ENCODE measurements around the gene MYO5A.
"Not testable (repeated sequence)": the region's sequence is repeated elsewhere in the genome, so short reads cannot be mapped to it uniquely, and the experiment has no call there.

MYO5A gene

DNA sequence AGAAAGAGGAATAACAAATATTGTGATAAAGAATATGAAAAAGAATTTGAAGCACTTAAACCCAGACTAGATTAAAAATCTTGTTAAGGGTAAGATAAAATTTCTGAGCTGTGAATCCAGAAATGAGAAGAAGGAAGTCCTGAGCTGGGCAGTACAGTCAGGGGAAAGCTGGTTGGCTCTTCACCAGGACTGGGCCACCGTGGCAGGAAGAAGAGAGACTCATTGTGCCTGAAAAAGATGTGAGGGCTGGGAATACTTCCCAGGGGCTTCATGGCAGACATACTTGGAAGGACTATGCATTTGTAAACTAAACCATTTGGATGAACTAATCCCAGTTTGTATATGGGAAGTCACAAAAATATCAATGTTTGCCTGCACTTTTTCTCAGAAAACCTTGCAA lies 204.6 kb downstream of the MYO5A start:
- no peak for DNase-seq

- no peak for DNase-seq
Measured at GRCh38 chr15:52318729-52319500, 209.8 kb downstream of the MYO5A start.

DNA sequence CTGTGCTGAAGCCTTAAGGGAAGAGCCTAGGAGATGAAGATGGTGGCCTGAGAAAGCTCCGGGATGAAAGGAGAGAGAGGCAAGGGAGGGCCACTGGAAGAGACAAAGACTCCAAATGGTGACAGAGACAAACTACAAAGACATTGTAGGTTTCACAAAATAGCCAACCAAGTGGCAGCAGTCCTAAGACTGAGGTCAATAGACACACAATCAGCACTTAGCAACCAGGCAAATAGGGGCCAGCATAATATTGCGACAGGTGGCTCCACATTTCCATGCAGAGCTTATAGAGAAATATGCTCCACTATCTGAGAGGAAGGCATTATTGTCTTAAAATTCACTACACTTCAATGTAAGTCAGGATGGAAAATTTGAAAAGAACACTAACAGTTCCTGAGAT lies 211.0 kb downstream of the MYO5A start:
- no peak for DNase-seq

GRCh38 chr15:52317022-52317421 lies 211.7 kb downstream of the MYO5A start:
- no peak for DNase-seq

- no peak for DNase-seq
Measured at GRCh38 chr15:52309154-52309548, 219.5 kb downstream of the MYO5A start.

DNA sequence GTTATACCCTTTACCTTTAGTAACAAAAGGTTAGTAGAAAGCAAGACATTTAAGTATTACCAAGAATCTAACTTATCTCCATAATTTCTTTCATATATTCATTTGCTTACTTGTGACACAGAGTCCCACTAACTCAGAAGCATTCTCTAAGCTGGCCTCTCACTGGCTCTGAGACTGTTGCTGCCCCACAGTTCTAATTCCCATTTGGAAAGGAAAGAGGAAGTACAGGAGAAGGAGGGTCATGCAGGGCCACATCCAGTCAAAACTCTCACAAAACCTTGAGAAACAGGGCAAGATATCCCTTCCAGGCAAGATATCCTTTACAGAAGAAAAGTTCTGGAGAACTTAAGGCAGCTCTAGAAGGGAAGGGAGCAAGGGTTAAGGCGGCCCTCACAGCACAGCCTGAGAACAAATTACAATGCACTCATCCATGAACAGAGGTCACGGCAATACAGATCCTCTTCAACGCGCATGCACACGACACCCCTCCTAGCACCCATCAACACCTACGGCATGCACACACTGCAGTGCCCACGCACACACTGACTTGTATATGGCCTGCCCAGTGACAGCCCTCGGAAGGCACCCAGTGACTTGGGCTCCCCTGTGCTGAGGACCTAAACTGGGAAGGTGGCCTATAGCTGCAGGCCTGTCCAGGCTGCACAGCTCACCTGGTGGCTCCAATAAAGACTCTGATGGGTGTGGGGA lies 220.1 kb downstream of the MYO5A start:
- DNase-seq, result no peak

DNA sequence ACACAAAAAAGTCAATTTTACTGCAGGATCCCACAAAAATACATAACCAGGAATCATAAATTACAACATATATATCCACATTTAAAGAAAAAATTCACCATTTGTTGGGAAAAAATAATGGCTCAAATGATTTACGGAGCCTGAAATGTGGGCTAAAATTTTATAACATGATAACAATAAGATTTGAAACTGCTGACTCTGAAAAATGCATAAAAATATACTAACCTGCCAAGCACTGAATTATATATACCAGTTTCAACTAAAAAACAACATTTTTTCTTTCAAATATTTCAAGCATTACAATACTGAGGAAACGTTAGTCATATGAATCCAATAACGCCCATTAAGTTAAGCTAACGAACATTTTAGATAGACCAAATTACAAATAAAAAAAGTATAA lies 220.8 kb downstream of the MYO5A start:
- no peak for DNase-seq

DNA sequence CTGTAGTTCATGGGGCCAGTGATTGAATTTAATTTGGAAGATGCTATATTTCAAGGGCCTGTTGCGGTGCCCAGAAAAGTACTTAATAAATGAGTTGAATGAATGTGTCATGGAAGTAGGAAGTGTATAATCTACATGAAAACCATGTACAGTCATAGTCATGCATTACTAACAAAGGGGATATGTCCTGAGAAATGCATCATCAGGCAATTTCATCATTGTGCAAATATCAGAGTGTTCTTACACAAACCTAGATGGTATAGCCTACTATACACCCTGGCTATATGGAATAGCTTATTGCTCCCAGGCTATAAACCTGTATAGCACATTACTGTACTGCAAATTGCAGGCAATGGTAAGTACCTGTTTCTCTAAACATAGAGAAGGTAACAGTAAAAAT lies 222.4 kb downstream of the MYO5A start:
- DNase-seq, result no peak

DNA sequence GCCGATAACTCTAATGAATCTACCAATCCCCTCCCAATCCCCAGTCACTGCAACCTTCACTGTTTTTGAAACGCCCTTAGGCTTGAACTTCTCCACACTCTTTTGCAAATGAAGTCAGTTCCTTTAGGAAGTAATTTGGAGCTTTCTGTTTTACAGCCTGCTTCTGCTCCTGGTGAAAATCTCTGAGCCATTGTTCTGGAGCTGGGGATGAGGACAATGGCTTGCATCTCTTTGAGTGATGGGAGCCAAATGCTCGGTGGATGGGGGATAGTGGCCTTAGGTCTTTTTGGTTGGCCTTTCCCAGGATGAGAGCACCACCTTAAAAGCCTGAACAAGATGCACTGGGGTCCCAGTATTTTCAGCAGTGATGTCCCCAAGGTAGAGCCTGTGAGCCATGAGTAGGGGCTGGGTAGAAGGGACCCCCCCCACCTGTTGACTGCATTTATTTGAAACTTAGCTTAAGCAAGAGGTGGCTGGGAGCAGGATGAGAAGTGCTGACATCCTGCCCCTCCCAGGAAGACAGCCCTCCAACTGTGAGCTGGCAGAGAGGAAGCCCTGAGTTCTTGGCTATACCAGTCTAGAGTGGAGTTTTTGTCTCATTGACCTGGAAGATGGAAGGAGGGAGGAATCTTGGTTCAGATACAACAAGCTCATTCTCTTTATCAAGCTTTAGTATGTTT lies 225.4 kb downstream of the MYO5A start:
- DNase-seq, result no peak

DNA sequence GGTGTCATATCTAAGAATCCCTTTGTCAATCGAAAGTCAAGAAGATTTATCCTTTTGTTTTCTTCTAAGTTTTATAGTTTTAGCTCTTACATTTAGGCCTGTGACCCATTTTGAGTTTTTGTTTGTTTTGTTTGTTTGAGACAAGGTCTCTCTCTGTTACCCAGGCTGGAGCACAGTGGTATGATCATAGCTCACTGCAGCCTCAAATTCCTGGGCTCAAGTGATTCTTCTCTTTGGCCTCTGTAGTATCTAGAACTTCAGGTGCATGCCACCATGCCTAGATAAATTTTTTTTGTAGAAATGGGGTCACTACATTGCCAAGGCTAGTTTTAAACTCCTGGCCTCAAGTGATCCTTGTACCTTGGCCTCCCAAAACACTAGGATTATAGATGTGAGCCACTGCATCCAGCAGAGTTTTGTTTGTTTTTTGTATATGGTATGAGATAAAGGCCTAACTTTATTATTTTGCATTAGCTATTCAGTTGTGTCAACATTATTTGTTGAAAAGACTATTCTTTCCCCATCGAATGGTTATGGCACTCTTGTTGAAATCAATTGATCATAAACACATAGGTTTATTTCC lies 227.3 kb downstream of the MYO5A start:
- no peak for DNase-seq

DNA sequence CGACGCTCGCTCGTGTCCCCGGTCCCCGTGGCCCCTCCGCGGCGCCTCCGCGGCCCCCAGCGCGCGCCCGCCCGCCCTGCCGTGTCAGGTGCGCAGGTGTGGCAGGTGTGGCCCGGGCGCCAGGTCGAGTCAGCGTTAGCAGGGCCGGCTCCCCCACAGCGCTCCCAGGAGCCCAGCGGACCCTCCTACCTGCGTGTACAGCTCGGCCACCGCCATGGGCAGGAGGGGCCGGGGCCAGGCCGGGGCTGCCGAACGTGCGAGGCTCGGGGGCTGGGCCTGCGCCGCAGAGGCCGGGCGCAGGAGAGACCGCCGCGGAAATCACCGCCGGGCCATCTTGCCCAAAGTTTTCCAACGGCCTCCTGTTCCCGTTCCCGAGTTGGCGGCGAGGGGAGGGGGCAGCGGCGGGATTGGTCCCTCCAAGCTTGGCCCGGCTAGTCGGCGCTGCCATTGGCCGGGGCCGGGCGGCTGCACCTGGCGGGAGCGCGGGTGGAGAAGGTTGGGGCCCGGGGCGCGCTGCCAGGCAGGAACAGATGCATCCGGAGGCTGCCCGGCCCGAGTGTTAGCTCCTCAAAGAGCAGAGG lies 233.2 kb downstream of the MYO5A start, which contains the start of gene MYO5C:
TSS of gene MYO5C (minus strand) at position 384 of the 581 bp plus-strand sequence. CDS start at position 216, 168 bp downstream.
- DNase-seq, result peak; percentile 92

GRCh38 chr15:52294881-52295420 lies 233.7 kb downstream of the MYO5A start:
- DNase-seq, result no peak

DNA sequence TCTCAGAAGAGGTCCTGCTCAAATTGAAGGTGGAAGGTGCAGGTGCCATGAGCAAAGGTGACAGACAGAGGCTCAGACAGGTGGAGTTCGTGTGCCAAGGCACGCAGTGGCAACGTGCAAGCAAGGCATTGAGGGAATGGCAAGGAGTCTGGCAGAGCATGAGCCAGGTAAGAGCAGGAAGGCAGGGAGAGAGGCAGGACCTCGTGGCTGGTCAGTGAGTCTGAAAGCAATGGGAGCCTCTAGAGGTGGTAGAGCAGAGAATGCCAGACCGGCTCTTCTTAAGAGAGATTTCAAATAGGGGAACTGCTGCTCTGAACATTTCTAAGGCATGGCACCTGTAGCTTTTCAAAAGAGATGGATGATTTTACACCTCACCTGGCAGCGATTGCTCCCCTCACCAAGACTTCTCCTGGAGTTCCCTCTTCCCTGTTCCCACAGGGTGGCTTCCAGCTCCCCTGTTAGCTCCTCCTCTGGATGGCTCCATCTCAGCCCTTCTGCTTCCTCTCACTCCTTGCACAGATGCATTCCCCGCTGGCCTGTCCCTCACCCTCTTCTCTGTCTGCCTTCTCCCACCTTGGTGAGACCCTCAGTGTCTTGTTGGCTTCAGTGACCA lies 235.8 kb downstream of the MYO5A start:
- no peak for DNase-seq

GRCh38 chr15:52291204-52291603 lies 237.5 kb downstream of the MYO5A start:
- no peak for DNase-seq

- no peak for DNase-seq
Measured at GRCh38 chr15:52290800-52291199, 237.9 kb downstream of the MYO5A start.

- no peak for DNase-seq
Measured at GRCh38 chr15:52290329-52290728, 238.4 kb downstream of the MYO5A start.

DNA sequence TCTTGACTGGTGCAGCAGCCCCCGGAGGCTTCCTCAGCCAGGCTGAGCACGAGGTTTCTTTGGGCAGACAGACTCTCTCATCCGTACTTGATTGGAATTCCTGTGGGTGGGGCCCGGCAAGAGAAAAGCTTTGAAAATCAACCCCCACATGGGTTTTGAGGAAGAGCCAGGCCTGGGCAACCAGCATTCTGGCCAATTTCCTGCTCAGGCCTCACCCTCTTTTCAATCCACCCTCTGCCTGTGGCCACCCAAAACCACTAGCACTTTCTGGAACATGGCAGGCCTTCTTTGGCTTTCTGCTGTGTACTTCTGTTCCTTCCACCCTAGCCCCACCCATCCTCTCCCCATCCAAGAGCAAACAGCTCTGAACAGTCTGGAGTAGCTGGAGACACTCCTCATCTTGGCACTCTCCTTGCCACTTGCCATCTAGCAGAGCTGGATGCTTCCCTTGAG lies 239.0 kb downstream of the MYO5A start:
- DNase-seq, result no peak

DNA sequence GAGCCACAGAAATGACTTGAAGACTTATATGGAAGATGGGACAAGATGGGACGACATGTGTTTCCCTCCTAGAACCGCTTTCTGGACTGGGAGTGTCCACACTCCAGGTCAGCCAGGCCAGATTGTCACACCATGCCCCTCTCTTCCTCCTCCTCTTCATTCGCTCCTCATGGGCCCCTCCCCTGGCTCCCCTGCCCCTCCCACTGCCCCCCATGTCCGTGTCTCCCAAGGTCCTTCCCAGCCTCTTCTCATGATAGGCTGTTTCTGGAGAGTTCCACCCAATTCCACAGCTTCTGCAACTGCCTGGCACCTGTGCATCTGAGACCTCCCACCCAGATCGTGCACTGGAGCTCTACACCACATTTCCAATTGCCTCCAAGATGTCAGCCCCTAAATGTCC lies 239.7 kb downstream of the MYO5A start:
- no peak for DNase-seq

GRCh38 chr15:52288051-52288942 lies 240.4 kb downstream of the MYO5A start:
- no peak for DNase-seq

DNA sequence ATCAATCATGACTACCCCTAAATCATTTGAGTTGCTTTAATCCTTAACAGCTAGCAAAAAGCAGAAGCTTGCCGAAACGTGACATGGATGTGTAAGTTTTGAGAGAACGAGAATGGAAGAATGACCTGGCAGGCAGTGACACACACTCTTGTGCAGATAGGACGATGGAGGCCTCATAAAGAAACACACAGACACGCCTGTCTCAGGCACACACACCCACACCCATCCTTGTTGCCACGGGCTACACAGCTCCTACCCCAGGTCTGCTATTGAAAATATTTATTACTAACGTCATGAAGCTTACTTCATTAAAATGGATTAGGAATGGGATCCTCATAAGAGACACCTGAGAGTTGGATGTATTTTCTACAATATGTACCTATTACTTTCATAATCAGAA lies 241.6 kb downstream of the MYO5A start:
- no peak for DNase-seq

DNA sequence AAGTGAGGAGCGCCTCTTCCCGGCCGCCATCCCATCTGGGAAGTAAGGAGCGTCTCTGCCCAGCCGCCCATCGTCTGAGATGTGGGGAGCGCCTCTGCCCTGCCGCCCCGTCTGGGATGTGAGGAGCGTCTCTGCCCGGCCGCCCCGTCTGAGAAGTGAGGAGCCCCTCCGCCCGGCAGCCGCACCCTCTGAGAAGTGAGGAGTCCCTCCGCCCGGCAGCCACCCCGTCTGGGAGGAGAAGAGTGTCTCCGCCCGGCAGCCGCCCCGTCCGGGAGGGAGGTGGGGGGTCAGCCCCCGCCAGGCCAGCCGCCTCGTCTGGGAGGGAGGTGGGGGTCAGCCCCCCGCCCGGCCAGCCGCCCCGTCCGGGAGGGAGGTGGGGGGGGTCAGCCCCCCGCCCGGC lies 242.7 kb downstream of the MYO5A start:
- not testable (repeated sequence) for DNase-seq

Measured in islet precursor cell (in vitro differentiated cells).